Activated CD4-positive, alpha-beta memory T cell treated with anti-CD3 and anti-CD28 coated beads, Interleukin-2, amount 10 ng/mL, durations not matched to agents 7 days and 5 days (primary cell): ENCODE measurements around the gene LPAR1. TPM values are rescaled to one million over a fixed set of nuclear protein-coding genes. Genes with fewer than 3 reads are reported as not detected.

Experiments used
- CTCF ChIA-PET: fragments of 350-600 bp; sonication (Branson Sonifier 250); formaldehyde crosslinking; loops from one replicate; lab custom pipeline; 2021; ENCODE audit warnings: antibody characterized with exemption, inconsistent platforms; lab: Charles Lee
- POLR2A ChIA-PET: fragments of 350-600 bp; sonication (Branson Sonifier 250); formaldehyde crosslinking; loops from one replicate; lab custom pipeline; 2021; ENCODE audit warnings: antibody characterized with exemption; lab: Charles Lee
- DNase-seq: peaks from one replicate; pipeline ENCODE4 v3.0.0-alpha.2; 2020
- H3K27ac Mint-ChIP-seq: one replicate; pipeline ENCODE4 v1.8.0; 2021; ENCODE audit warnings: mild to moderate bottlenecking, mixed read lengths
- H3K27me3 Mint-ChIP-seq: one replicate; pipeline ENCODE4 v1.8.0; 2021; ENCODE audit warnings: mixed read lengths
- H3K36me3 Mint-ChIP-seq: one replicate; pipeline ENCODE4 v1.8.0; 2021; ENCODE audit warnings: low read depth, mixed read lengths
- H3K4me1 Mint-ChIP-seq: one replicate; pipeline ENCODE4 v1.8.0; 2021; ENCODE audit warnings: mixed read lengths
- H3K4me3 Mint-ChIP-seq: one replicate; pipeline ENCODE4 v1.8.0; 2021; ENCODE audit warnings: mild to moderate bottlenecking, mixed read lengths
- H3K9me3 Mint-ChIP-seq: one replicate; pipeline ENCODE4 v1.8.0; 2021; ENCODE audit warnings: mixed read lengths
- total RNA-seq, 2 experiments: library from RNA; stranded (reverse); gene quantifications; one replicate each; pipeline ENCODE4 v1.2.3, GENCODE V29; 2021

LPAR1 gene, protein sequence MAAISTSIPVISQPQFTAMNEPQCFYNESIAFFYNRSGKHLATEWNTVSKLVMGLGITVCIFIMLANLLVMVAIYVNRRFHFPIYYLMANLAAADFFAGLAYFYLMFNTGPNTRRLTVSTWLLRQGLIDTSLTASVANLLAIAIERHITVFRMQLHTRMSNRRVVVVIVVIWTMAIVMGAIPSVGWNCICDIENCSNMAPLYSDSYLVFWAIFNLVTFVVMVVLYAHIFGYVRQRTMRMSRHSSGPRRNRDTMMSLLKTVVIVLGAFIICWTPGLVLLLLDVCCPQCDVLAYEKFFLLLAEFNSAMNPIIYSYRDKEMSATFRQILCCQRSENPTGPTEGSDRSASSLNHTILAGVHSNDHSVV
- total RNA-seq = not detected

DNA sequence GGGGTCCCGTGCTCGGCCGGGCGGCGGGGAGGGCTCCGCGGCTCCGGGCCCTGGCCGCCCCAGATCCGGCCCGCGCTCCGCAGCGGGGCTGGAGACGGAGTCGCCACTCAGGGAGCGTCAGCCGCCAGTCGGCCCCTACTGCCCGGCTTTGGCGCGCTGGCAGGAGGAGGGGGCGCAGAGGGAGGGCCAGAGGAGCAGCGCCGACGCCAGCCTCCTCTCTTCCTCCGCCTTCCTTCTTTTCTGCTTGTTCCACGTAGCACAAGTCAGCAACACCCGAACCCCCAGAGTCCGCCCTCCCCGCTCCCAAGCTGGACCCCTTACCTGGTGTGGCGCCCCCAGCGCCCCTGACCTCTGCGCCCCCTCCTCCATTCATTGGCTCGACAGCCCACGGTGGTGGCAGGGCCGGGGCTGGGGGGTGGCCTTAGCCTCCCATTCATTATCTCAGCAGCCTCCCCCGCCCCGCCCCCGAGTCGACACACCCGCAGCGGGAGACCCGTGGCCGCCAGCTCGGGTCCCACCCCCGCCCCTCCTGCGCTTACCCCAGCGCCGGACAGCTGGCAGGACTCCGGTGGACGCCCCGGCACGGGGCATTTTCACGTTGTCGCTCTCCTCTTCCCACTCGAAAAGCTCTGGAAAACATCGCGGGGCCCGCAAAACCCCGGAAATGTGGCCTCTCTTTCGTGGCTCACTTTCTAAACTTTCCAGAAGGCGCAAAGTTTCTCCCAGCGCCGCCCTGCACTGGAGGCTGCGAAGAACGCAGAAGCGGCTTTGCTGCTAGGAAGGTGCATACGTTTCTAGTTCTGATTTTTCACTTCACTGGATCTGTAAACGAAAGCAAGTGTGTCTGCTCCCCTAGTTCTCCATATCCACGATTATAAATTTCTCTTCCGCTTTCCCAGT, at the start of gene LPAR1:
LPAR1 (minus strand) TSS at position 140 of the 900 bp plus-strand sequence. CDS start 66,353 bp downstream, outside the sequence.
- Mint-ChIP-seq H3K36me3 (no peaks in the 10 kb centered on the region), H3K27ac (no peak within 1 kb of the TSS), H3K9me3 (no peaks in the 10 kb centered on the region), H3K4me3 (peak within 1 kb of the TSS; percentile 36), H3K4me1 (peaks cover 9% of the 10 kb centered on the region), H3K27me3 (peaks cover 30% of the 10 kb centered on the region)
- ChIA-PET CTCF (no interaction called here), POLR2A (no interaction called here)
- no peak for DNase-seq

DNA sequence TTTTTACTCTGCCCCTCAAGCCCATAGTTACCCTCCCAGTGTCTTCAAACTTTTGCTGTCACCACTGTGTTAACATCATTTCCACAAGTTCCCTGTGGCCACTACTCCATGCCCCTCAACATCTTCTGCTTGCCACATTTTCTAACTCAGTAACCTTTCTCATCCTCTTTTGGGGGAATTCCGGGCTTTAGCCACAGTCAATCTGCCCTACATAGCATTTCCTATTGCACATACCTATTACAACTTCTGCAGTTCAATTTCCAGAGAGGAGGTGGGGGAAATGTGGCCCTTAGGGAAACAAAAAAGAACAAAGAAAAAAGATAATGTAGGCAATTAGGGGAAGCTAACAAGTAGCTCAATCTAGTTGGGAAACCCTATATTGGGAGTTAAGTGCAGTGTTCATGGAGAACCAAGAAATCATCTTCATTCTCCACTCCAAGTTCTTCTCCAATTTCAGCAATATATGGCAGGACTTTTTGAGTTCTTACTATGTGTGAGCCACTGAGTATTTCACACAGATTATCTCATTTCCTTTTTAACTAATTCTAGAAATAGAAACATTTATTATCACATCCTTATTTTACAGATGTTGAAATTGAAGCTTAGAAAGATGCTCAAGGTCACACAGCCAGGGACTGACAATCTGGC, 40.2 kb upstream of the LPAR1 start:
- CTCF ChIA-PET = no interaction called here
- POLR2A ChIA-PET = no interaction called here
- no peak overlapping the region for H3K4me3 Mint-ChIP-seq
- no peak overlapping the region for H3K27ac Mint-ChIP-seq
- no peaks in the 10 kb centered on the region for H3K36me3 Mint-ChIP-seq
- no peaks in the 10 kb centered on the region for H3K9me3 Mint-ChIP-seq
- no peaks in the 10 kb centered on the region for H3K27me3 Mint-ChIP-seq
- DNase-seq = no peak
- H3K4me1 Mint-ChIP-seq = no peaks in the 10 kb centered on the region

DNA sequence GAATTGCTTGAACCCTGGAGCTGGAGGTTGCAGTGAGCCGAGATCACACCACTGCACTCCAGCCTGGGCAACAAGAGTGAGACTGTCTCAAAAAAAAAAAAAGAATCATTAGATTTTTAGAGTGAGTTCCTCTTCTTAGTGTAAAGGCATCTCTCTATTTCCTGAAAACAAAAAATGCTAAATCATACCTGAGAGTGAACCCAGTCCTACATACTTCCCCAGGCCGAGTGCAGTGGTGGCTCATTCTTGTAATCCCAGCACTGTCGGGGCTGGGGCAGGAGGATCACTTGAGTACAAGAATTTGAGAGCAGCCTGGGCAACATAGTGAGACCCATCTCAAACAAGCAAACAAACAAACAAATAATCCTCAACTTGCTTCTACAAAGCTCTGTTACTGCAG, 38.2 kb upstream of the LPAR1 start:
- ChIA-PET CTCF (no interaction called here), POLR2A (no interaction called here)
- H3K9me3 Mint-ChIP-seq = no peaks in the 10 kb centered on the region
- H3K4me3 Mint-ChIP-seq = no peak overlapping the region
- DNase-seq = no peak
- H3K36me3 Mint-ChIP-seq = no peaks in the 10 kb centered on the region
- no peaks in the 10 kb centered on the region for H3K27me3 Mint-ChIP-seq
- H3K27ac Mint-ChIP-seq = no peak overlapping the region
- H3K4me1 Mint-ChIP-seq = no peaks in the 10 kb centered on the region

DNA sequence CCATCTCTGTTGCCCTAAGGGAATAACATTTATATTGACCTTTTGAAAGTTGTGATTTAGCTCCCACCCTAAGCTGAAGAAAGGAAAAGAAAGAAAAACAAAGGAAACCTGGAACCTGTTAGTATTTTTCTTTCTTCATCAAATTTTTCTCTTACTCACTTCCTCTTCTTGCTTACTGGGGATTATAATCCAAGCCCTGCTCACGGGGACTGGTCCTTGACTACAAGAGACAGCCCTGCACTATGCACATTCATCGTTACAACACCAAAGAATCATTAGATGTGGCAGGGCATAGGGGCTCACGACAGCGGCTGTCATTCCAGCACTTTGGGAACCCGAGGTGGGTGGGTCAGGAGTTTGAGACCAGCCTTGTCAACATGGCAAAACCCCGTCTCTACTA, 37.8 kb upstream of the LPAR1 start:
- H3K9me3 Mint-ChIP-seq = no peaks in the 10 kb centered on the region
- no peaks in the 10 kb centered on the region for H3K4me1 Mint-ChIP-seq
- H3K27ac Mint-ChIP-seq = no peak overlapping the region
- H3K4me3 Mint-ChIP-seq = no peak overlapping the region
- no peak for DNase-seq
- H3K27me3 Mint-ChIP-seq = no peaks in the 10 kb centered on the region
- POLR2A ChIA-PET = no interaction called here
- CTCF ChIA-PET = no interaction called here
- H3K36me3 Mint-ChIP-seq = no peaks in the 10 kb centered on the region

DNA sequence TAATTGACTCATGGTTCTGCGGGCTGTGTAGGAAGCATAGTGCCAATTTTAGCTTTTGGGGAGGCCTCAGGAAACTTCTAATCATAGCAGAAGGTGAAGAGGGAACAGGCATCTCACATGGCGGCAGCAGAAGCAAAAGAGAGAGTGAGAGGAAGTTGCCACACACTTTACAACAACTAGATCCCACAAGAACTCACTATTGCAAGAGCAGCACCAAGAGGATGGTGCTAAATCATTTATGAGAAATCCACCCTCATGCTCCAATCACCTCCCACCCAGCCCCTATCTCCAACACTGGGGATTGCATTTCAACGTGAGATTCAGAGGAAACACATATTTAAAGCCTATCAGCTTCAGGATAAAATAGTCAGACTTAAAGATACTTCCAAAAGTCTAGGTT, 36.1 kb upstream of the LPAR1 start:
- ChIA-PET POLR2A (no interaction called here), CTCF (no interaction called here)
- no peak for DNase-seq
- Mint-ChIP-seq H3K9me3 (no peaks in the 10 kb centered on the region), H3K27ac (no peak overlapping the region), H3K4me1 (no peaks in the 10 kb centered on the region), H3K27me3 (no peaks in the 10 kb centered on the region), H3K4me3 (no peak overlapping the region), H3K36me3 (no peaks in the 10 kb centered on the region)

GRCh38 chr9:111069183-111069582, 30.9 kb upstream of the LPAR1 start:
- H3K27ac Mint-ChIP-seq = no peak overlapping the region
- CTCF ChIA-PET = no interaction called here
- no peaks in the 10 kb centered on the region for H3K36me3 Mint-ChIP-seq
- no peaks in the 10 kb centered on the region for H3K4me1 Mint-ChIP-seq
- no peak for DNase-seq
- H3K9me3 Mint-ChIP-seq = no peaks in the 10 kb centered on the region
- no peak overlapping the region for H3K4me3 Mint-ChIP-seq
- H3K27me3 Mint-ChIP-seq = no peaks in the 10 kb centered on the region
- POLR2A ChIA-PET = no interaction called here

- CTCF ChIA-PET = no interaction called here
- no peaks in the 10 kb centered on the region for H3K36me3 Mint-ChIP-seq
- H3K4me1 Mint-ChIP-seq = no peaks in the 10 kb centered on the region
- no peak overlapping the region for H3K27ac Mint-ChIP-seq
- DNase-seq = no peak
- no peaks in the 10 kb centered on the region for H3K27me3 Mint-ChIP-seq
- H3K9me3 Mint-ChIP-seq = no peaks in the 10 kb centered on the region
- POLR2A ChIA-PET = no interaction called here
- no peak overlapping the region for H3K4me3 Mint-ChIP-seq
Measured at GRCh38 chr9:111068771-111069170, 30.5 kb upstream of the LPAR1 start.

DNA sequence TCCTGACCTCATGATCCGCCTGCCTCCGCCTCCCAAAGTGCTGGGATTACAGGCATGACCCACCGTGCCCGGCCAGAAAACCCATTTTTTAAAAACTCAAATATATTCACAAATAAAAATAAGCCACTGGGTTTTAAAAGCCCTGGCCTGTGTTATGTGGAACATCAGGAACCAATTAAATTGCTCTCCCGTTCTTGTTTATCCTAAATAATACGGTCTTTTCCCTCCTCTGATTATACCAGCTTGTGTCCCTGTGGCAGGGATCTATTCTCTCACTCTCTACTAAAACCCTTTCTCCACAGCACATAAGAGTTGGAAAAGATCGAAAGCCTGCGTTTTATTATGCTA, 30.1 kb upstream of the LPAR1 start:
- no peak for DNase-seq
- ChIA-PET CTCF (no interaction called here), POLR2A (no interaction called here)
- no peaks in the 10 kb centered on the region for H3K27me3 Mint-ChIP-seq
- H3K4me3 Mint-ChIP-seq = no peak overlapping the region
- no peaks in the 10 kb centered on the region for H3K9me3 Mint-ChIP-seq
- no peak overlapping the region for H3K27ac Mint-ChIP-seq
- H3K36me3 Mint-ChIP-seq = no peaks in the 10 kb centered on the region
- H3K4me1 Mint-ChIP-seq = no peaks in the 10 kb centered on the region

DNA sequence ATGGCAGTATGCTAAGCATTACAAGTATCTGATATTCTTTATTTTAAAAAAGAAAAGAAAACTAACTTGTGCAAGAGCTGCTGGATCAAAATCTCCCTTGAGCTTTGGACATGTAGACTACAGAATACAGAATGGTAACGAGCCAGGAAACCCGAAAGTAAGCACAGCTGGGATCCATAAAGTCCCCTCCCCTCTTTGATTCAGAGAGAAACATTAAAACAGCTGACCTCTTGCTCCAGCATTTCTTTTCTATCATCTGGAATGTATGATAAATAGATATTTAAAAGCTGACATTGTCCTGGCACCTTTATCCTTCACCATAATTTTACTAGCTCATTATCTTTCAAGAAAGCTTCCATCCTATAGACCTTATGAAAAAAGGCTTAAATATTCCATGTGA, 28.2 kb upstream of the LPAR1 start:
- ChIA-PET CTCF (no interaction called here), POLR2A (no interaction called here)
- no peak overlapping the region for H3K27ac Mint-ChIP-seq

DNA sequence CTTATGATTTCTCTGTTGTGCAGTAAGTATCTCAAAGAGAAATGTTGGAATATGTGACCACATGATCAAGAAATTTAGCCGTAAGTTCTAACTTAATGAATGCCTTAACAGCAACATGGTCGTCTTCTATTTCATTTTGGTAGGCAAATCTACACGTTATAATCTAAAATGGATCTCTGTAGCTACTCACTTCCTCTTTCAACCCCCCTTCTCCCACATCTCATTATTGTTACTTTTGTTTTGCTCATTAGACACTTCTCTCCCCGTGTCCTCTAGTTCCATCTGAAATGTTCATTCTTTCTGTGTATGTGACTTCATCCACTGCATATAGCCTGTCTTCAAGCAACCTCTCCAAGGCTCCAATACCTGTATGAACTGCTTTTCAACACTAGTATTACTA, 27.1 kb upstream of the LPAR1 start:
- H3K27me3 Mint-ChIP-seq = no peaks in the 10 kb centered on the region

More for the DNA sequence above, 28.2 kb upstream of the LPAR1 start:
- no peak for DNase-seq
- Mint-ChIP-seq H3K9me3 (no peaks in the 10 kb centered on the region), H3K36me3 (no peaks in the 10 kb centered on the region), H3K27me3 (no peaks in the 10 kb centered on the region), H3K4me3 (no peak overlapping the region), H3K4me1 (no peaks in the 10 kb centered on the region)

GRCh38 chr9:111064160-111064837, 26.0 kb upstream of the LPAR1 start:
- no peaks in the 10 kb centered on the region for H3K4me1 Mint-ChIP-seq
- no peaks in the 10 kb centered on the region for H3K36me3 Mint-ChIP-seq
- DNase-seq = no peak
- ChIA-PET POLR2A (no interaction called here), CTCF (no interaction called here)
- no peaks in the 10 kb centered on the region for H3K27me3 Mint-ChIP-seq
- no peak overlapping the region for H3K4me3 Mint-ChIP-seq
- H3K27ac Mint-ChIP-seq = no peak overlapping the region
- H3K9me3 Mint-ChIP-seq = no peaks in the 10 kb centered on the region

More for the DNA sequence above, 27.1 kb upstream of the LPAR1 start:
- ChIA-PET POLR2A (no interaction called here), CTCF (no interaction called here)
- H3K9me3 Mint-ChIP-seq = no peaks in the 10 kb centered on the region
- H3K36me3 Mint-ChIP-seq = no peaks in the 10 kb centered on the region
- no peak for DNase-seq
- H3K4me3 Mint-ChIP-seq = no peak overlapping the region
- no peaks in the 10 kb centered on the region for H3K4me1 Mint-ChIP-seq
- H3K27ac Mint-ChIP-seq = no peak overlapping the region

- Mint-ChIP-seq H3K36me3 (no peaks in the 10 kb centered on the region), H3K27me3 (no peaks in the 10 kb centered on the region), H3K27ac (no peak overlapping the region), H3K4me1 (no peaks in the 10 kb centered on the region), H3K9me3 (no peaks in the 10 kb centered on the region), H3K4me3 (no peak overlapping the region)
- POLR2A ChIA-PET = no interaction called here
- no peak for DNase-seq
- CTCF ChIA-PET = no interaction called here
Measured at GRCh38 chr9:111063332-111063731, 25.1 kb upstream of the LPAR1 start.

- ChIA-PET CTCF (no interaction called here), POLR2A (no interaction called here)
- H3K9me3 Mint-ChIP-seq = no peaks in the 10 kb centered on the region
- no peaks in the 10 kb centered on the region for H3K4me1 Mint-ChIP-seq
- H3K36me3 Mint-ChIP-seq = no peaks in the 10 kb centered on the region
- no peak overlapping the region for H3K27ac Mint-ChIP-seq
- no peaks in the 10 kb centered on the region for H3K27me3 Mint-ChIP-seq
- no peak for DNase-seq
- no peak overlapping the region for H3K4me3 Mint-ChIP-seq
Measured at GRCh38 chr9:111058166-111058565, 19.9 kb upstream of the LPAR1 start.
